GM19328 (cell line): ENCODE measurements around the gene MYCBP2.
A peak's percentile ranks its signal among the peaks of the same experiment; 100 is the strongest.
"Not testable (repeated sequence)": the region's sequence is repeated elsewhere in the genome, so short reads cannot be mapped to it uniquely, and the experiment has no call there.

ENCODE experiments used
- ATAC-seq: cut with Tn5 transposase; IDR thresholded peaks from one replicate; pipeline ENCODE4 v1.9.1; 2021; ENCODE audit warnings: mild to moderate bottlenecking, moderate library complexity; ENCODE audit not compliant: unreplicated experiment

The MYCBP2 gene

DNA sequence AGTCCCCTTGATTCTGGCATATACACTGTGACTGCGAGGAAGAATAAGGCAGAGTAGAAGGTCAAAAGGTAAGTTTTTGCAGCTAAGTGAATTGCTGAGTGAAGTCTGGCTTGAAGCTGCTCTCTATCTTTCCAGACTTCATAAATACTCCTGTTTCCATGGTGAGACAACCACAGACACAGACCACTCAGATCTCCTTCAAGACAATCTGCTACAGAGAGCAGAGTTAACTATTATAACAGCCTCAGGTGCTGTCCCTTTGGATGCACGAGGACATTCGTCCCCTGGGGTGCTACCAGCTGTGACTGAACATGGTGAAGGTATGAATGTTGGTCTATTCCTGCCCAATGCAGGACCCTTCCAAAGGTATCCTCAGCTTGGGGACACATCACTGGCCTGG, 104.0 kb downstream of the MYCBP2 start:
- ATAC-seq, result no peak

DNA sequence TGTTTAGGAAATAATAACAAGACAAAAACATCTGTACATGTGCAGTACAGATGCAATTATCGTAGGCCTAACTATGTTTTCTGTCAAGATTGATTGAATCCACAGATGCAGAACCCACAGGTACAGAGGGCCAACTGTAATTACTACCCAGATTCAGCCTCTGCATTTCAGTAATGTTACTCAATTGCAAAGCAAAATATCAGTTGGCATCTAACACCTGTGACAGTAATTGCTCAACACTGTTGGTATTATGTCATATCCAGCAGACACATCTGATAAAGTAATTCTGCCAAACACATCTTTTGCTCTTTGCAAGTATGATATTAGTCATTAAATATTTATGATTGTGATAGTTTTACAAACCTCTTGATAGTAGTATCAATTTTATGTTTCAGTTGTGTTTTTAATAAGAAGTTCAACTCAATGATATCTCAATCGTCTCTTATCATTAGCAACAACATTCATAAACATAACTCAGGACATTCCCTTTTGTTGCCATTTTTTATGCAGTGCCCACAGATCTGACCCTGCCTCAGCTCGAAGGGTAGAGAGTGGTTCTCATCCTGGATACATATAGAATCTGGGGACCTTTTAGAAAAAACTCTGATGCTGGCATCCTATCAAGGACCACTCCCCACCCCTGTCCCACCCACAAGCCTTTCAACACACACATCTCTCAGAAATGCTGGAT, 104.7 kb downstream of the MYCBP2 start:
- no peak for ATAC-seq

- ATAC-seq, result no peak
Observed at GRCh38 chr13:77219401-77219800, 107.5 kb downstream of the MYCBP2 start.

GRCh38 chr13:77218274-77218673, 108.6 kb downstream of the MYCBP2 start:
- ATAC-seq, result no peak

GRCh38 chr13:77215543-77215942, 111.4 kb downstream of the MYCBP2 start:
- no peak for ATAC-seq

GRCh38 chr13:77213644-77214043, 113.2 kb downstream of the MYCBP2 start:
- no peak for ATAC-seq

DNA sequence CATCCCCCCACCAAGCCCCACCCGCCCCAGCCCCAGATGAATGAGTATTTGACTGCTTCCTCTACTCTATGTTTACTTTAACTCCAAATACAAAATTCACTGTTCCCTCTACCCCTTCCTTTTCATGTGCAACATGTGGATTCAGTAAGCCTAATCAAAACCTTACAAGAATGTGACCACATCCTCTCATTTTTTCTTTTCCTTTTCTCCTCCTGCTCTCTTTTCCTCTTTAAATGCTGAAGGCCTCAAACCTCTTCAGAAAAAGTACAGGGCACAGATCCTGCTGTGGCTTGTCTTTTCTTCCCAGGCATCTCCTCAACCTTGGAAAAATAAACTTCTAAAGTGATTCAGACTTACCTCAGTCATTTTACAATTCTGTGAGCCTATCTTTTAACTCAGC, 119.0 kb downstream of the MYCBP2 start:
- no peak for ATAC-seq

DNA sequence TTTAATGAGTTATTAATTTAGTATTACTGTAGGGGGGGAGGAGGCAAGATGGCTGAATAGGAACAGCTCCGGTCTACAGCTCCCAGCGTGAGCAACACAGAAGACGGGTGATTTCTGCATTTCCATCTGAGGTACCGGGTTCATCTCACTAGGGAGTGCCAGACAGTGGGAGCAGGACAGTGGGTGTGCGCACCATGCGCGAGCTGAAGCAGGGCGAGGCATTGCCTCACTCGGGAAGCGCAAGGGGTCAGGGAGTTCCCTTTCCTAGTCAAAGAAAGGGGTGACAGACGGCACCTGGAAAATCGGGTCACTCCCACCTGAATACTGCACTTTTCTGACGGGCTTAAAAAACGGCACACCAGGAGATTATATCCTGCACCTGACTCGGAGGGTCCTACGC, 127.9 kb downstream of the MYCBP2 start:
- not testable (repeated sequence) for ATAC-seq

DNA sequence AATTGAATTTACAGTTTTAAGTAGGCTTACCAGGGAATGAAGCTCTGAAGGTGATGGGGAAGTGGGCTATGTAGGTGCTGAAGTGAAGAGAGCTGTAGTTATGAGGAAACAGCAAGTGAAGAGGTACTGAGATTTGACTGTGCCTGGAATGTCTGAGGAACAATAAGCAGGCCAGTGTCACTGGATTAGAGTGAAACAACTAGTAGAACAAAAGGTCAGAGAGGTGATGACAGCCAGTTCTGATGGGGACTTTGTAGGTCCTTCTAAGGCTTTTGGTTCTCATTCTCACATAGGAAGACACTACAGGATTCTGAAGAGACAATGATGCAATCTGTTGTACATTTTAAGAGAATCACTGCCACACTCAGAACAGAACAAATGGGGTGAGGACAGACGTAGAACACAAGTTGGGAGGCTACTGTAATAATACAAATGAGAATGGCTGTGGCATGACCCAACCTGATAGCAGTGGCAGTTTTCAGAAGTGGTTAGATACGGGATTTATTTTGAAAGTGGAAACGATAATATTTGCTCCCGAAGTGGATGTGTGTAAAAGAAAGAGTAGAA, 130.8 kb downstream of the MYCBP2 start:
- ATAC-seq, result no peak

- ATAC-seq, result no peak
Observed at GRCh38 chr13:77190349-77190958, 136.4 kb downstream of the MYCBP2 start.

DNA sequence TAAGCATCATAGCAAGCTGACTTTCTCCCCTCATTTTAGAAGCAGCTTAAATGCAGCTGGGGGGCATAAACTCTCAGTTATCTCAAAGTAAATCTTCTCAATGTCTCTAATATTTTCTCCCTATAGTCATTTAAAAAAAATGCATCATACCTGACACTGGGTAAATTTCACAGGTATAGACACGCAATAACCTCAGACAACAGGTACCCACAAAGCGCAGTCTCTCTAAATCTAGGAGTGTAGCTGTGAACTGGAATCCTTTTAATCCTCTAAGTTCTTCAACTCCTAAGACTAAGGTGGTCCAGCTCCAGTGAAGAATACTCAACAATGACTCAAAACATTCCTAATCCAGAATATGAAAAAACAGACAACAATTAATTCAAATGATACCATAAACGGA, 141.2 kb downstream of the MYCBP2 start:
- ATAC-seq, result no peak

- peak; percentile 92 for ATAC-seq
Observed at GRCh38 chr13:77184455-77184854, 142.4 kb downstream of the MYCBP2 start.

- no peak for ATAC-seq
Observed at GRCh38 chr13:77180011-77180410, 146.9 kb downstream of the MYCBP2 start.

- ATAC-seq, result no peak
Observed at GRCh38 chr13:77177646-77178045, 149.2 kb downstream of the MYCBP2 start.

- no peak for ATAC-seq
Observed at GRCh38 chr13:77176350-77176749, 150.5 kb downstream of the MYCBP2 start.

- no peak for ATAC-seq
Observed at GRCh38 chr13:77172650-77173049, 154.2 kb downstream of the MYCBP2 start.

DNA sequence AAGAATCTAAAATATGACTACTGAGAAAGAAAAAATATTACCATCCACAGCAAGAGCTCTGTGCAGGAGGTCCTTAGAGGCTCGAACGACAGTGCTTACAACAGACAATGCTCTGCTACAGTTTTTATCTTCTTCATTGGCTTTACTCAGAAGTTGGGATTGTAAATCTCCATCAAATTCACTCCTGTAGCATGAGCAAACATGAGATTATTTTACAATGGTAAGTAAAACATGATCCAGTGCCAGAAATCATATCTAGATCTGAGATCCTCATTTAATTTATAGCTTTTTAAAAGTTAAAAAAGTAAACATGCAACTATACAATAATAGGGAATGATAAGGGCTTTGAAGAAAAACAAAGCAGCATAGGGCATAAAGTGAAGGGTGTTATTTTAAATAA, 155.4 kb downstream of the MYCBP2 start:
- ATAC-seq, result no peak

GRCh38 chr13:77168237-77168636, 158.7 kb downstream of the MYCBP2 start:
- no peak for ATAC-seq

- no peak for ATAC-seq
Observed at GRCh38 chr13:77150651-77151050, 176.2 kb downstream of the MYCBP2 start.

DNA sequence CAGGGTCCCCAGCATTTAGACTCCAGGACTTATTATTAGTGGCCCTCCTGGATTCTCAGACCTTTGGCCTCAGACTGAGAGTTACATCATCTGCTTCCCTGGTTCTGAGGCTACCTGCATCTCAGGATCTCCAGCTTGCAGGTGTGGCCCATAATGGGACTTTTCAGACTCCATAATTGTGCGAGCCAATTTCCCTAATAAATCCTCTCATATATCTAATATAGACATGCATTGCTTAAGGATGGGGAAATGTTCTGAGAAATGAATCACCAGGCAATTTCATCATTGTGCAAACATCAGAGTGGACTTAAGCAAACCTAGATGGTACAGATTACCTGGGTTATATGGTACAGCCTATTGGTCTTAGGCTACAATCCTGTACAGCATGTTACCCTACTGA, 183.5 kb downstream of the MYCBP2 start:
- no peak for ATAC-seq

- ATAC-seq, result no peak
Observed at GRCh38 chr13:77139306-77139705, 187.6 kb downstream of the MYCBP2 start.

DNA sequence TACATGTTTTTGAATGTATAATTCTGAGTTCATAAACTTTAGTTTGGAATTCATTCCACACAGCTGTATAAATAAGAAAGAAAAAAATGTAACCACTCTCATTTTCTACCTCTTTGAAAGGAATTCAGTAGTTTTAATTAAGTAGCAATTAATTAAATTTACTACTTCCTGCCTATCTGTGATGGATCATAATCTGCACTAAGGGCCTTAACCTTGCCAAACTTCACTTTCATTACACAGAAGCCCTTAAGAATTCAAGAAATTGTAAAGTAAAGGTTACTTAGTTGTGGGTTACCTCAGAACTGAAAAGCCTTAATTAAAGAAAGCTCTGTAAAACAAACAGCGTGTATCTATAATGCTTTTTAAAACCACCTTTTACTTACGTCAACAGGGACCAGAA, 188.1 kb downstream of the MYCBP2 start:
- no peak for ATAC-seq
